CD14-positive monocyte (primary cell): ENCODE data around the gene CRTC2. TPM values are rescaled to one million over a fixed set of nuclear protein-coding genes. Genes with fewer than 3 reads are reported as not detected.
A peak's percentile ranks its signal among the peaks of the same experiment; 100 is the strongest.

Experiments used
- DNase-seq, 3 donors: peaks; one replicate each; pipeline ENCODE4 v3.0.0-alpha.2; 2011 to 2022
- H2AFZ ChIP-seq: 2 replicates; pipeline ENCODE4 v1.6.0; 2012; ENCODE audit warnings: mild to moderate bottlenecking, low read depth, low read length, inconsistent platforms; ENCODE audit not compliant: insufficient read depth, poor library complexity, severe bottlenecking
- H3K27ac ChIP-seq, 2 donors: 1 replicate in 1 of 2; 2 replicates in 1 of 2; pipeline ENCODE4 v1.5.1; 2012 to 2013; ENCODE audit warnings: low read length in 2 of 2, control low read depth in 1 of 2, inconsistent platforms in 1 of 2, low read depth in 1 of 2, mild to moderate bottlenecking in 1 of 2
- H3K27me3 ChIP-seq, 2 donors: one replicate each; pipeline versions ENCODE4 v1.6.0 to v1.6.1; 2011 to 2013; ENCODE audit warnings: low read length in 2 of 2; ENCODE audit not compliant: control insufficient read depth in 2 of 2, insufficient read depth in 2 of 2
- H3K36me3 ChIP-seq, 2 donors: replicated peaks in 1 of 2; 1 replicate in 1 of 2; 2 replicates in 1 of 2; pipeline versions ENCODE4 v1.5.1 to v1.6.1; 2012 to 2013; ENCODE audit warnings: low read length in 2 of 2, control low read depth in 1 of 2, inconsistent platforms in 1 of 2, mild to moderate bottlenecking in 1 of 2; ENCODE audit not compliant: insufficient read depth in 2 of 2, control insufficient read depth in 1 of 2
- H3K4me1 ChIP-seq, 2 donors: 1 replicate in 1 of 2; 2 replicates in 1 of 2; pipeline versions ENCODE4 v1.5.1 to v1.6.1; 2012 to 2013; ENCODE audit warnings: low read length in 2 of 2, control low read depth in 1 of 2, inconsistent platforms in 1 of 2, mild to moderate bottlenecking in 1 of 2, moderate library complexity in 1 of 2; ENCODE audit not compliant: insufficient read depth in 2 of 2, control insufficient read depth in 1 of 2
- H3K4me2 ChIP-seq: replicated peaks from 2 replicates; pipeline ENCODE3; 2012; ENCODE audit warnings: low read length, moderate library complexity, mild to moderate bottlenecking; ENCODE audit not compliant: poor library complexity, severe bottlenecking; ENCODE audit errors: extremely low read depth
- H3K4me3 ChIP-seq, 3 experiments: fragments of 200-600 bp in 1 of 3; sonication (generic) in 1 of 3; replicated peaks in 1 of 3; 1 replicate in 2 of 3; 2 replicates in 1 of 3; pipeline ENCODE4 v1.5.1; 2011 to 2013; ENCODE audit warnings: low read length in 3 of 3, mild to moderate bottlenecking in 3 of 3, control low read depth in 2 of 3, low read depth in 2 of 3, inconsistent platforms in 1 of 3, moderate library complexity in 1 of 3
- H3K79me2 ChIP-seq: 2 replicates; pipeline ENCODE4 v1.6.0; 2012; ENCODE audit warnings: mild to moderate bottlenecking, control low read depth, inconsistent platforms, low read length, moderate library complexity; ENCODE audit not compliant: insufficient read depth
- H3K9ac ChIP-seq: 2 replicates; pipeline ENCODE4 v1.6.0; 2017; ENCODE audit warnings: low read length, mild to moderate bottlenecking; ENCODE audit not compliant: insufficient read depth, poor library complexity, severe bottlenecking
- H3K9me3 ChIP-seq, 2 donors: replicated peaks in 1 of 2; 1 replicate in 1 of 2; 2 replicates in 1 of 2; pipeline versions ENCODE4 v1.5.1 to v1.6.1; 2012 to 2013; ENCODE audit warnings: low read length in 2 of 2, control low read depth in 1 of 2; ENCODE audit not compliant: control insufficient read depth in 1 of 2, insufficient read depth in 1 of 2
- H4K20me1 ChIP-seq: 2 replicates; pipeline ENCODE4 v1.6.0; 2012; ENCODE audit warnings: mild to moderate bottlenecking, low read length, control low read depth, moderate library complexity; ENCODE audit not compliant: insufficient read depth
- H3K27ac Mint-ChIP-seq, 7 donors: one replicate each; pipeline ENCODE4 v1.8.0; 2020; ENCODE audit warnings: mild to moderate bottlenecking in 7 of 7, mixed read lengths in 7 of 7, moderate library complexity in 6 of 7, inconsistent platforms in 2 of 7
- H3K27me3 Mint-ChIP-seq, 3 donors: one replicate each; pipeline ENCODE4 v1.8.0; 2021 to 2022; ENCODE audit warnings: low read depth in 3 of 3, mild to moderate bottlenecking in 3 of 3, mixed read lengths in 3 of 3, moderate library complexity in 3 of 3, inconsistent platforms in 1 of 3
- H3K36me3 Mint-ChIP-seq, 2 donors: one replicate each; pipeline ENCODE4 v1.8.0; 2020; ENCODE audit warnings: mixed read lengths in 2 of 2, inconsistent platforms in 1 of 2, mild to moderate bottlenecking in 1 of 2
- H3K4me1 Mint-ChIP-seq: one replicate; pipeline ENCODE4 v1.8.0; 2020; ENCODE audit warnings: mild to moderate bottlenecking, mixed read lengths
- H3K4me3 Mint-ChIP-seq, 2 donors: one replicate each; pipeline ENCODE4 v1.8.0; 2020; ENCODE audit warnings: mild to moderate bottlenecking in 2 of 2, mixed read lengths in 2 of 2, moderate library complexity in 1 of 2
- H3K9me3 Mint-ChIP-seq, 7 donors: one replicate each; pipeline ENCODE4 v1.8.0; 2020 to 2022; ENCODE audit warnings: mixed read lengths in 7 of 7, mild to moderate bottlenecking in 6 of 7, moderate library complexity in 6 of 7, inconsistent platforms in 2 of 7
- WGBS: methylation state at CpG from one replicate; pipeline ENCODE4 v1.1.5; 2013; ENCODE audit warnings: missing lambda C conversion rate; ENCODE audit not compliant: insufficient coverage; 5-methylcytosine and 5-hydroxymethylcytosine counted together
- intact Hi-C, 2 donors: fragments of 100-400 bp; cut with micrococcal nuclease; formaldehyde crosslinking; loops; one replicate each; pipeline versions ENCODE4 v1.15.0 to v1.15.1; 2023
- polyA plus RNA-seq, 3 donors: library from polyadenylated mRNA; depleted of rRNA in 1 of 3; unstranded in 2 of 3; stranded (reverse) in 1 of 3; fragments of 300-500 nt in 2 of 3; fragments of >200 nt in 1 of 3; fragmentation: Illumina TruSeq in 2 of 3; gene quantifications; 1 replicate in 2 of 3; 2 replicates in 1 of 3; pipeline ENCODE4 v1.2.3, GENCODE V29; 2012 to 2021
- TF ChIP-seq, protein P1 (sequence below): fragments of 200-600 bp; IDR thresholded peaks from one replicate; pipeline ENCODE4 v1.8.0; 2022; ENCODE audit warnings: antibody characterized with exemption, mild to moderate bottlenecking

The CRTC2 gene
- polyA plus RNA-seq, 3 donors: 13.7 to 86.0 (median 21.2) TPM

- Histone ChIP-seq H4K20me1 (peaks cover 88% of the 10 kb centered on the region), H3K4me3 (no peak overlapping the region), H3K79me2 (peaks cover 26% of the 10 kb centered on the region), H3K4me2 (no peak overlapping the region), H3K36me3 (peaks cover 89 to 97% of the 10 kb centered on the region in 2 donors), H3K9me3 (no peaks in the 10 kb centered on the region), H3K4me1 (no peaks in the 10 kb centered on the region), H3K9ac (no peak overlapping the region), H3K27me3 (no peaks in the 10 kb centered on the region), H2AFZ (no peak overlapping the region), H3K27ac (no peak overlapping the region)
- Mint-ChIP-seq H3K36me3 (peaks cover 81 to 100% of the 10 kb centered on the region in 2 donors), H3K4me1 (peaks cover 4% of the 10 kb centered on the region), H3K27me3 (peaks cover 0 to 5% (median 0%) of the 10 kb centered on the region in 3 donors), H3K9me3 (no peaks in the 10 kb centered on the region), H3K27ac (peak overlapping the region in 2 of 7 donors; percentile 7 to 82), H3K4me3 (no peak overlapping the region)
- TF ChIP-seq, protein P1, sequence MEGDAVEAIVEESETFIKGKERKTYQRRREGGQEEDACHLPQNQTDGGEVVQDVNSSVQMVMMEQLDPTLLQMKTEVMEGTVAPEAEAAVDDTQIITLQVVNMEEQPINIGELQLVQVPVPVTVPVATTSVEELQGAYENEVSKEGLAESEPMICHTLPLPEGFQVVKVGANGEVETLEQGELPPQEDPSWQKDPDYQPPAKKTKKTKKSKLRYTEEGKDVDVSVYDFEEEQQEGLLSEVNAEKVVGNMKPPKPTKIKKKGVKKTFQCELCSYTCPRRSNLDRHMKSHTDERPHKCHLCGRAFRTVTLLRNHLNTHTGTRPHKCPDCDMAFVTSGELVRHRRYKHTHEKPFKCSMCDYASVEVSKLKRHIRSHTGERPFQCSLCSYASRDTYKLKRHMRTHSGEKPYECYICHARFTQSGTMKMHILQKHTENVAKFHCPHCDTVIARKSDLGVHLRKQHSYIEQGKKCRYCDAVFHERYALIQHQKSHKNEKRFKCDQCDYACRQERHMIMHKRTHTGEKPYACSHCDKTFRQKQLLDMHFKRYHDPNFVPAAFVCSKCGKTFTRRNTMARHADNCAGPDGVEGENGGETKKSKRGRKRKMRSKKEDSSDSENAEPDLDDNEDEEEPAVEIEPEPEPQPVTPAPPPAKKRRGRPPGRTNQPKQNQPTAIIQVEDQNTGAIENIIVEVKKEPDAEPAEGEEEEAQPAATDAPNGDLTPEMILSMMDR: no peak
- 98% methylated on average over 9 of the region's 11 CpGs for WGBS
- DNase-seq: no peak
- intact Hi-C loops: no loop called here
These were observed 24.5 kb downstream of the CRTC2 start for GRCh38 chr1:153933955-153934354.

DNA sequence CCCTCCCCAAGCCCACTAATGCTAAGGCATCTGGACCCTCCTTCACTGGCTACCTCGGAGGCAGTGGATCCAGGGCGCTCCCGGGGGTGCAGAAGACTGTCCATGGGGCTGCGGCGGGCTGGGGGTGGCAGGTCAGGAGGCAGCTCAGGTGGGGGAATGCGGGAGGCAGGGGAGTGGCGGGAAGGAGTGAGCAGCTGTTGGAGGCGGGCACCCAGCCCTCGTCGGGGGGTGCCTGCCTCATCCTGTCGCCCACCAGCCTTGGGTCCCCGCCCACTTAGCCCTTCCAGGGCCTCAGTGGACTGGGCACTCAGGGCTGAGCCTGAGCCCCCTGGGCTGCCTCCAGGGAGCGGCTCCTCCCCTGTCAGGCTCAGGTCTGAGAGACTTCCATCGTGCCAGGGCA is 25.0 kb downstream of the CRTC2 start:
- Histone ChIP-seq H3K4me1 (no peaks in the 10 kb centered on the region), H3K4me3 (no peak overlapping the region), H3K9ac (no peak overlapping the region), H3K36me3 (peaks cover 84 to 94% of the 10 kb centered on the region in 2 donors), H3K27ac (no peak overlapping the region), H3K79me2 (peaks cover 23% of the 10 kb centered on the region), H3K27me3 (no peaks in the 10 kb centered on the region), H4K20me1 (peaks cover 88% of the 10 kb centered on the region), H3K9me3 (no peaks in the 10 kb centered on the region), H3K4me2 (no peak overlapping the region), H2AFZ (no peak overlapping the region)
- DNase-seq: no peak
- peak overlapping the region in 1 of 7 donors; percentile 82 for H3K27ac Mint-ChIP-seq
- no peak overlapping the region for H3K4me3 Mint-ChIP-seq
- H3K36me3 Mint-ChIP-seq: peaks cover 79 to 97% of the 10 kb centered on the region in 2 donors
- WGBS: 95% methylated on average over 12 of the region's 14 CpGs
- TF ChIP-seq, protein P1: no peak
- H3K4me1 Mint-ChIP-seq: peaks cover 8% of the 10 kb centered on the region
- peaks cover 0 to 5% (median 0%) of the 10 kb centered on the region in 3 donors for H3K27me3 Mint-ChIP-seq
- intact Hi-C loops: no loop called here
- no peaks in the 10 kb centered on the region for H3K9me3 Mint-ChIP-seq
